Measurements from ENCODE around the gene OPN5.
"Not testable (repeated sequence)": the region's sequence is repeated elsewhere in the genome, so short reads cannot be mapped to it uniquely, and the experiment has no call there.

OPN5 gene, protein sequence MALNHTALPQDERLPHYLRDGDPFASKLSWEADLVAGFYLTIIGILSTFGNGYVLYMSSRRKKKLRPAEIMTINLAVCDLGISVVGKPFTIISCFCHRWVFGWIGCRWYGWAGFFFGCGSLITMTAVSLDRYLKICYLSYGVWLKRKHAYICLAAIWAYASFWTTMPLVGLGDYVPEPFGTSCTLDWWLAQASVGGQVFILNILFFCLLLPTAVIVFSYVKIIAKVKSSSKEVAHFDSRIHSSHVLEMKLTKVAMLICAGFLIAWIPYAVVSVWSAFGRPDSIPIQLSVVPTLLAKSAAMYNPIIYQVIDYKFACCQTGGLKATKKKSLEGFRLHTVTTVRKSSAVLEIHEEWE

GRCh38 chr6:47781732-47782131, at the start of gene OPN5:
Gene OPN5, plus strand, starts transcription at chr6:47782032. Its CDS starts 35 bp downstream, at chr6:47782067.
- no peak for DNase-seq

- DNase-seq = no peak
These were observed 47.8 kb upstream of the OPN5 start for GRCh38 chr6:47733879-47734558.

GRCh38 chr6:47734831-47735481, 46.9 kb upstream of the OPN5 start:
- DNase-seq = no peak

- DNase-seq = no peak
These were observed 45.6 kb upstream of the OPN5 start for GRCh38 chr6:47736083-47736700.

- DNase-seq = no peak
These were observed 44.4 kb upstream of the OPN5 start for GRCh38 chr6:47737406-47737805.

GRCh38 chr6:47740714-47741113, 41.1 kb upstream of the OPN5 start:
- DNase-seq = no peak

DNA sequence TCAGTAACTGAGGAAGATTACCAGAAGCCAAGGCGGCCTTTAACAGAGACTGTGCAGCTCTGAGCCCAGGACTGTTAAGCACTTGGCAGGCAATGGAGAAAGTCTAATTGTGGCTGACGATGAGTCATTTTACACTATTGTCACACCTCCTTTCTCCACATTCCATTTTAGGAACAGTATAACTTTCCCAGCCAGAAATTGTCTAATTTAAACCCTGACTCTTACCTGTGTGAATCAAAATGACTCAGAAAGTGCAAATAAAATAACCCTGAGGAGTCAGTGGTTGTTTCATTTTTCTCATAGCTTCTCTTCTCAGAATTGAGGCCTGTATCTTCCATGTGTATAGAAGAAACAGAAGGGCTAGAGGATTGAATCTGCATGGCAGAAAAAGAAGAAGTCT, 40.0 kb upstream of the OPN5 start:
- DNase-seq = no peak

- DNase-seq = no peak
These were observed 38.1 kb upstream of the OPN5 start for GRCh38 chr6:47743744-47744143.

DNA sequence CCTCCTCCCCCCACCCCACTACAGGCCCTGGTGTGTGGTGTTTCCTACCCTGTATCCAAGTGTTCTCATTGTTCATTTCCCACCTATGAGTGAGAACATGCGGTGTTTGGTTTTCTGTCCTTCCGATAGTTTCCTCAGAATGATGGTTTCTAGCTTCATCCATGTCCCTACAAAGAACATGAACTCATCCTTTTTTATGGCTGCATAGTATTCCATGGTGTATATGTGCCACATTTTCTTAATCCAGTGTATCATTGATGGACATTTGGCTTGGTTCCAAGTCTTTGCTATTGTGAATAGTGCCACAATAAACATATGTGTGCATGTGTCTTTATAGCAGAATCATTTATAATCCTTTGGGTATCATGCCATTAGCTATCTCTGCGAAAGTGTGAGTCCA, 36.6 kb upstream of the OPN5 start:
- DNase-seq = not testable (repeated sequence)

DNA sequence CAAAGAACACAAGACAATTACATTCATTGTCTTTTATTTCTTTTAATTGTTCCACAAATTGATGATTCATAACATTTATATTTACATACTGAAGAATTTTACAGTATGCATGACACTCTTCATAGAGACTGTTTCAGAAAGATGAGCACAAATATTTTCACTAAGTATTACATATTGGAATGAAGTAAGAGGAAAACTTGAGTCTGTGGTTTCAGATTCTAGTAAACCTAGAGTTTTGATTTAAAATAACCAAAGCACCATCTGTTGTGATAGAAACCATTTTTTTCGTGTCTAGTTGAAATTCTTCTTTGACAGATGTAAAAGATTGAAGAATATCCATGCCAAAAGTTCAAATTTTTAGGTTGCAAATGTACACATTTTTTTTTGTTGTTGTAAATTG, 32.1 kb upstream of the OPN5 start:
- no peak for DNase-seq

GRCh38 chr6:47752801-47753200, 29.0 kb upstream of the OPN5 start:
- no peak for DNase-seq

DNA sequence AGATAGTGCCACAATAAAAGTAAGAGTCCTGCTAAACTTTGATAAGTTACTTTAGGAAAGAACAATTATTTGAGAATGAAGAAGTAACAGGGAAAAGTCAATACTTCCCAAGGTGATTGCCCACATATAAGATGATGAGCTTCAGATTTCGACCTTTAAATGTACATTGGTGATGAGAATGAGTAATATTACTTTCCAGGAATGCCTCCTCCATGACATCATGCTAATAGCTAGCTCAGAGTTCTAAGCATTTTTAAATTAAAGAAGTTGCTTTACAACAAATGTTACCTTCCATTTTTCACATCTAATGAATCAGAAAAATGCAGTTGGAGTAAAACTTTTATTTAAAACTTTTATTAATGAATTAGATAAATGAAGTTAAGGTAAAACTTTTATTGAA, 22.5 kb upstream of the OPN5 start:
- DNase-seq = no peak

GRCh38 chr6:47762502-47762901, 19.3 kb upstream of the OPN5 start:
- DNase-seq = no peak

DNA sequence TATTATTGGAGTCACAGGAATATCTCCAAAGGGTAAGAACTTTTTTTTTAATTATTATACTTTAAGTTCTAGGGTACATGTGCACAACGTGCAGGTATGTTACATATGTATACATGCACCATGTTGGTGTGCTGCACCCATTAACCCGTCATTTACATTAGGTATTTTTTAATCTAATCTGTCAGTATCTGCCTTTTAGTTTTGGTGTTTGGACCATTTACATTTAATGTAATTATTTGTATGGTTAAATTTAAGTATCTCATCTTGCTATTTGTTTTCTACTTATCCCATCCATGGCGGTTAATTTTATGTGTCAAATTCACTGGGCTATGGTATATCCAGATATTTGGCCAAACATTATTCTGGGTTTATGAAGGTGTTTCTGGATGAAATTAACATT, 15.4 kb upstream of the OPN5 start:
- DNase-seq = no peak

DNA sequence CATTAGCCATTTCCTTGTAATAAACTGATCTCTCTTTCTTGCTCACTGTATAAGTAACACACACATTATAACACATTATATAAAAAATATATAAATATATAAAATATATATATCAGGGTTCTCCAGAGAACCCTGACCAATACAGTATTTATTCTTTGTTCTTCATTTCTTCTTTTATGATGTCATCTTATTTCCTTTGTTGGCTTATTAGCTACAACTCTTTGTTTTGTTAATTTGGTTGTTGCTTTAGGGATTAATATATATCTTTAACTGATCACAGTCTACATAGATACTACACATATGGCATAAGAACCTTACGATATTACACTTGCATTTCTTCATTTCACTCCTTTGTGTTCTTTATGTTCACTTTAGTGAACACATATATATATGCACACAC, 14.7 kb upstream of the OPN5 start:
- no peak for DNase-seq

- DNase-seq = no peak
These were observed 11.8 kb upstream of the OPN5 start for GRCh38 chr6:47769982-47770381.

- no peak for DNase-seq
These were observed 9.5 kb upstream of the OPN5 start for GRCh38 chr6:47772359-47772758.

DNA sequence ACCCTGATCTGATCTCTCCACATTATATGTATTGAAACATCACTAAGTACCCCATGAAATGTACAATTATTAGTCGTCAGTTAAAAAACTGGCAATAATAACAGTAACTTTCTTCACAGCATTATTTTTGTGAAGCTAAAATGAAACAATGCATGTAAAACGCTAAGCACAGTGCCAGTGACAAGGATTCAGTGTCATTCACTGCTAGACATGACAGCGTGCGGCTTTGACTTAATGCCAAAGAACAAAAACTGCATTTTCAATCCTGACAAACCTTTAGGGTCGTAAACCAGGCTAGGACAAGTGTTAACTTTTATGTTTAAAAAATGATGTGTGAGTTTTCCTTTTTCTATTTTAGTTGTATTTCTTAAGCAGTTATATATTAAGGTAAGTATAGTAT, 8.8 kb upstream of the OPN5 start:
- DNase-seq = no peak

DNA sequence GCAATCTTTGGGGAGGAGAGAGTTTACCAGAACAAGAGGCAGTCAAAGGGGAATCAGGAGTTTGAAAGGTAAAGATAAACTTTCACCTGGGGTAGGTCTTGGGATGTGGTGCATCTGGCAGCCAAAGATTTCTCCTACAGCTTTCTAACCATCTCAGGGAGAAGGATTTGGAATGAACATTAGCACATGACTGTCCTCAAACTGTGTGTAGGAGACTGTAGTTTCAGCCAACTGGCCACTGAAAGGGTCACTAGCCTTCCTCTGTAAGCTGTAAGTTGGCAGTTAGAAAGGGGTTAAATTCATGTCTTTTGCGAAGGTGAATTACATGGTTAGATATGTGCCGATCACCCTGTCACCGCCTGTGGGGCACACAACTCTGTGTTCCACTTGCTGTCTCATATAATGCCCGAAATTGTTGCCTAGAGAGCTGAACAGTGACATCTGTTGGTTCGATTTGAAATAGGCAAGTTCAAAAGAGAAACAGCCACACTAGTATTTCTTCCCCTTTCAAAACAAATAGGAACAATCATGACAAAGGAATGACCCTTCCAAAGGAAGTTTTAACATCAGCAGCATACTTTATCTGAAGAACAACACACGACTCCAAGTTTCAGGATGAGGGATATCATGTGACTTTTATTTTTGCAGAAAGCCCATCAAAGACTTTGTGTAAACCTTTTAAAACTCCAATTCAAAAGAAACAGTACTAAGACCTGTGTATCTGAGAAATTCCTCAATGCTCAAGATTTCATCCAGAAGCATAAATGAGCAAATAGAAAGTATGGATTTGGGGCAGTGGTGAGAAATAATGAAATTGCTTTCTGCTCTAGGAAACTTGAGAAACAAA, 1.1 kb upstream of the OPN5 start:
- DNase-seq = no peak

- no peak for DNase-seq
These were observed 3.4 kb downstream of the OPN5 start for GRCh38 chr6:47785182-47785581.

DNA sequence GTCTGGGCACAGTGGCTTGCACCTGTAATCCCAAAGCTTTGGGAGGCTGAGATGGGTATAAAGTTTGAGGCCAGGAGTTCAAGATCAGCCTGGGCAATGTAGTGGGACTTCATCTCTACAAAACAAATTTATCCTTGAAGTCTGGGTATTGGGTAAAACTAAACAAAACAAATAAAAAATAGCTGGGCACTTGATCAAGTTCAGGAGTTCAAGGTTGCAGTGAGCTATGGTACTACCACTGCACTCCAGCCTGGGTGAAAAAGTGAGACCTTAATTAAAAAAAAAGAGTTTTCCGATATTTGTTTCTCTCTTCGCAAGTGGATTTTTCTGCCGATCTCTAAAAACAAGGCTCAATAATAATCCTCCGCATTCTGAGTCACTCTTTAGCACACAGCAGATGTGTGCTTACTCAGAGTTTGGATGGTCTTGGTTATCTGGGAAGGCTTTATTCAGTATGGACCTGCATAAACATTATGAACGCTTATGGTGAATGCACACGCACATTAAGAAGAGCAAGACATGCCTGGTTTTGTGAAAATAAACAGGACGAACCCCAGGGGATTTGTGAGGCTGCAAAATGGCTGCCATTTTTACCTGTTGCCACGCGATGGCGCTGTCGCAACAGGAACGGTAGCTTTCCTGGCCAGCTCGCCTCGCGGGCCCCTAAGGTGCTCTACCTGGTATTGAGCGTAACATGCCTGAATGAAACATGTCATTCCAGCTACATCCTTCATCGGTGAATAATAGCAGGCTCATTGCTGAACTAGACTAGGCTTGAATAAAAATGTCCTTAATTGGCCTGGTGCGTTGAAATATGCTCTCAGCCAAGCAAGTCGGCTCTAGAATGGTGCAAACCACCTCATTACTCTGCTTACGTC, 6.0 kb downstream of the OPN5 start:
- peak in 1 of 4 experiments; percentile 6 for DNase-seq

DNA sequence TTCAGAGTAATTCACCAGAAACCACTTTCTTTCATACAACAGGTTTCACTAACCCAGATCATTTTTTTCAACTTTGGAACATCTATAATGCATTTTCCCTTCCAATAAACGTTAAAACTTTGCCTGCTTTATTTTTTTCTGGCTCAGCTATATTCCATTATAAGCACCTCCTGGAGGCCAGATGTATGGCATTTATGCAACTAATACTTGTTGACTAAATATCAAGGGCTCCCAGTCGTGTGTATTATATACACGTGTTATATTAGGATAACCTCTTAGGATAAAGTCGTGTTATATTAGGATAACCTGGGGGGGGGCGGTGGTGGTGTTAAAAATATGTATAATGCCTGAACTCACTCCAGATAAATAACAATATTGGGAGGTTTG, 6.7 kb downstream of the OPN5 start:
- no peak for DNase-seq
